SK-N-SH (cell line): ENCODE results near the gene C3. TPM values are rescaled to one million over a fixed set of nuclear protein-coding genes. Genes with fewer than 3 reads are reported as not detected.

Experiments
- CTCF ChIA-PET: fragments of 300-600, 350-600 bp; formaldehyde crosslinking; extraction: SDS; loops from one replicate; lab custom pipeline; 2021; lab: Yijun Ruan, JAX
- POLR2A ChIA-PET: fragments of 350-600 bp; sonication (Branson Sonifier 250); formaldehyde crosslinking; extraction: SDS; loops from one replicate; lab custom pipeline; 2020; ENCODE audit warnings: antibody characterized with exemption, inconsistent platforms; lab: Yijun Ruan, JAX
- DNase-seq: peaks from one replicate; pipeline ENCODE4 v3.0.0; 2012
- H2AFZ ChIP-seq: fragments of 200-600 bp; sonication (generic); 2 replicates; pipeline ENCODE4 v1.8.1; 2016; ENCODE audit warnings: antibody characterized with exemption, mild to moderate bottlenecking, low read depth
- H3F3A ChIP-seq: fragments of 200-600 bp; sonication (generic); replicated peaks from 2 replicates; pipeline ENCODE3; 2016; ENCODE audit warnings: antibody characterized with exemption, mild to moderate bottlenecking; ENCODE audit not compliant: insufficient read depth
- H3K27ac ChIP-seq, 2 experiments: fragments of 200-500 bp in 1 of 2; fragments of 200-600 bp in 1 of 2; sonication (Bioruptor generic) in 1 of 2; sonication (generic), shearing (Covaris generic) in 1 of 2; 2 replicates each; pipeline versions ENCODE4 v1.5.1 to v1.6.1; 2014 to 2016; ENCODE audit warnings: low read depth in 2 of 2, inconsistent platforms in 1 of 2, low read length in 1 of 2, mild to moderate bottlenecking in 1 of 2, mixed read lengths in 1 of 2
- H3K27me3 ChIP-seq: fragments of 200-600 bp; sonication (generic), shearing (Covaris generic); 2 replicates; pipeline ENCODE4 v1.6.1; 2016; ENCODE audit warnings: mixed run types; ENCODE audit not compliant: insufficient read depth
- H3K36me3 ChIP-seq, 2 experiments: fragments of 200-500 bp in 1 of 2; fragments of 200-600 bp in 1 of 2; sonication (Bioruptor generic) in 1 of 2; sonication (generic) in 1 of 2; replicated peaks in 1 of 2; 2 replicates each; pipeline versions ENCODE3 to v1.5.1; 2014 to 2016; ENCODE audit warnings: low read length in 1 of 2, mild to moderate bottlenecking in 1 of 2; ENCODE audit not compliant: insufficient read depth in 2 of 2, control insufficient read depth in 1 of 2
- H3K4me1 ChIP-seq, 2 experiments: fragments of 200-500 bp in 1 of 2; fragments of 200-600 bp in 1 of 2; sonication (Bioruptor generic) in 1 of 2; sonication (generic), shearing (Covaris generic) in 1 of 2; 2 replicates each; pipeline versions ENCODE4 v1.5.1 to v1.6.1; 2014 to 2016; ENCODE audit warnings: low read depth in 1 of 2, low read length in 1 of 2, mixed run types in 1 of 2; ENCODE audit not compliant: insufficient read depth in 2 of 2, control insufficient read depth in 1 of 2
- H3K4me2 ChIP-seq: fragments of 200-600 bp; sonication (generic), shearing (Covaris generic); 2 replicates; pipeline ENCODE4 v1.6.1; 2017; ENCODE audit warnings: mixed run types
- H3K4me3 ChIP-seq, 2 experiments: fragments of 200-500 bp in 1 of 2; fragments of 200-600 bp in 1 of 2; sonication (Bioruptor generic) in 1 of 2; sonication (generic), shearing (Covaris generic) in 1 of 2; 2 replicates each; pipeline versions ENCODE4 v1.5.1 to v1.8.1; 2014 to 2016; ENCODE audit warnings: low read depth in 2 of 2, inconsistent platforms in 1 of 2, low read length in 1 of 2, mild to moderate bottlenecking in 1 of 2, mixed read lengths in 1 of 2, moderate library complexity in 1 of 2
- H3K79me2 ChIP-seq: fragments of 200-600 bp; sonication (generic); 2 replicates; pipeline ENCODE4 v1.8.1; 2017; ENCODE audit warnings: mild to moderate bottlenecking; ENCODE audit not compliant: insufficient read depth
- H3K9ac ChIP-seq: fragments of 200-600 bp; sonication (generic); 2 replicates; pipeline ENCODE4 v1.6.1; 2017; ENCODE audit warnings: mixed run types
- H3K9me2 ChIP-seq: fragments of 200-600 bp; sonication (generic); 2 replicates; pipeline ENCODE4 v1.6.1; 2017; ENCODE audit warnings: mixed run types
- H3K9me3 ChIP-seq: fragments of 200-600 bp; sonication (generic); 2 replicates; pipeline ENCODE4 v1.6.1; 2017; ENCODE audit warnings: mixed run types, mild to moderate bottlenecking, moderate library complexity
- H4K20me1 ChIP-seq: fragments of 200-600 bp; sonication (generic); 2 replicates; pipeline ENCODE4 v1.6.1; 2017; ENCODE audit warnings: mild to moderate bottlenecking, mixed run types; ENCODE audit not compliant: insufficient read depth
- CHD2 ChIP-seq: fragments of 150-350 bp; IDR thresholded peaks from 2 replicates; pipeline ENCODE4 v1.6.1; 2018; ENCODE audit warnings: low read length; ENCODE audit not compliant: partially characterized antibody
- EP300 ChIP-seq, 2 experiments: IDR thresholded peaks; 2 replicates each; pipeline versions ENCODE4 v1.4.0 to v1.6.1; 2012; ENCODE audit warnings: borderline replicate concordance in 1 of 2, low read depth in 1 of 2, low read length in 1 of 2
- EZH2phosphoT487 ChIP-seq: fragments of 200-600 bp; sonication (generic); IDR thresholded peaks from 2 replicates; pipeline ENCODE4 v1.6.1; 2017; ENCODE audit warnings: low read depth, mixed run types, mild to moderate bottlenecking, antibody characterized with exemption, moderate library complexity, borderline replicate concordance
- FOXJ3 ChIP-seq: sonication (generic); formaldehyde crosslinking; IDR thresholded peaks from 2 replicates; pipeline ENCODE4 v1.5.1; 2020; ENCODE audit warnings: mild to moderate bottlenecking, missing genetic modification reagents
- FOXM1 ChIP-seq: IDR thresholded peaks from 2 replicates; pipeline ENCODE4 v1.4.0; 2012; ENCODE audit warnings: low read depth, mild to moderate bottlenecking
- GABPA ChIP-seq: IDR thresholded peaks from 2 replicates; pipeline ENCODE4 v1.4.0; 2012; ENCODE audit warnings: low read depth, mild to moderate bottlenecking
- NRF1 ChIP-seq: IDR thresholded peaks from 2 replicates; pipeline ENCODE4 v1.6.1; 2012; ENCODE audit warnings: low read depth, mild to moderate bottlenecking, low read length
- PBX3 ChIP-seq: IDR thresholded peaks from 2 replicates; pipeline ENCODE4; 2012
- POLR2AphosphoS5 ChIP-seq: IDR thresholded peaks from 2 replicates; pipeline ENCODE4 v1.6.1; 2012; ENCODE audit warnings: low read depth, low read length
- RCOR1 ChIP-seq: fragments of 150-350 bp; IDR thresholded peaks from 2 replicates; pipeline ENCODE4 v1.6.1; 2017; ENCODE audit warnings: antibody characterized with exemption, low read length
- SIN3A ChIP-seq: IDR thresholded peaks from 2 replicates; pipeline ENCODE4 v1.6.1; 2012; ENCODE audit warnings: low read depth, mild to moderate bottlenecking, low read length, moderate library complexity, borderline replicate concordance
- SMC3 ChIP-seq: IDR thresholded peaks from 2 replicates; pipeline ENCODE4 v1.6.1; 2012; ENCODE audit warnings: low read depth, low read length, improper control_type of control experiment
- TAF1 ChIP-seq: IDR thresholded peaks from 2 replicates; pipeline ENCODE4 v1.6.1; 2012; ENCODE audit warnings: low read depth, mild to moderate bottlenecking, low read length, moderate library complexity, borderline replicate concordance
- TEAD4 ChIP-seq: IDR thresholded peaks from 2 replicates; pipeline ENCODE4 v1.4.0; 2012; ENCODE audit warnings: mild to moderate bottlenecking, borderline replicate concordance; ENCODE audit not compliant: insufficient read depth
- USF1 ChIP-seq: IDR thresholded peaks from 2 replicates; pipeline ENCODE4 v1.4.0; 2012; ENCODE audit warnings: low read depth, borderline replicate concordance
- YY1 ChIP-seq: IDR thresholded peaks from 2 replicates; pipeline ENCODE4 v1.4.0; 2012; ENCODE audit warnings: low read depth, mild to moderate bottlenecking
- WGBS: methylation state at CpG from one replicate; pipeline ENCODE4 v1.1.6; 2017; ENCODE audit warnings: low lambda C conversion rate; 5-methylcytosine and 5-hydroxymethylcytosine counted together
- polyA plus RNA-seq, 3 experiments: library from polyadenylated mRNA; depleted of rRNA; stranded (reverse); fragments of >200 nt; gene quantifications; 2 replicates each; pipeline ENCODE4 v1.2.3, GENCODE V29; 2012
- TF ChIP-seq, protein P1 (sequence below): IDR thresholded peaks from 2 replicates; pipeline ENCODE4 v1.4.0; 2012; ENCODE audit warnings: low read depth, borderline replicate concordance

The C3 gene
- polyA plus RNA-seq, 1 of the 3 experiments (the other 2 are of a cell fraction): 0.67 TPM

DNA sequence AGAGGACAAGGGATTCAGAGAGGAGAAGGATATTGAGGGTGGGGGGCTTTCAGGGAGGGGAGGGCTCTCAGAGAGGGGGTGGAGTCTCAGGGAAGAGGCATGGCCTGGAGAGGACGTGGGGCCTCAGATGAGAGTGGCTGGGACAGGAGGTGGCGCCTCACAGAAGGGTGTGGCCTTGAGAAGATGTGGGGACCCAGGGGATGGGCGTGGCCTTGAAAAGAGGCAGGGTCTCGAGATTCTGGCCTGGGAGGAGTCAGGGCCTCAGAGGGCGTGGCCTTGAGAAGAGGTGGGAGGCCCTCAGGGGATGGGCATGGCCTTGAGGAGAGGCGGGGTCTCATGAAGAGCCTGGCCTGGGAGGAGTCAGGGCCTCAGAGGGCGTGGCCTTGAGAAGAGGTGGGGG lies 26.8 kb downstream of the C3 start:
- no peak overlapping the region for H3K9ac ChIP-seq
- no peaks in the 10 kb centered on the region for H4K20me1 ChIP-seq
- ChIA-PET POLR2A (no interaction called here), CTCF (no interaction called here)
- no peak overlapping the region for H2AFZ ChIP-seq
- DNase-seq: no peak
- no peaks in the 10 kb centered on the region for H3K79me2 ChIP-seq
- H3K4me2 ChIP-seq: no peak overlapping the region
- WGBS: 32% methylated on average over 6 of the region's 7 CpGs
- no peaks in the 10 kb centered on the region for H3K9me3 ChIP-seq
- H3K36me3 ChIP-seq: no peaks in the 10 kb centered on the region
- H3K27ac ChIP-seq: no peak overlapping the region
- H3F3A ChIP-seq: no peaks in the 10 kb centered on the region
- H3K4me1 ChIP-seq: no peaks in the 10 kb centered on the region
- no peaks in the 10 kb centered on the region for H3K9me2 ChIP-seq
- TF ChIP-seq EZH2phosphoT487 (no peak), FOXJ3 (CRISPR knock-in tag) (no peak), YY1 (no peak), TAF1 (no peak), GABPA (no peak), FOXM1 (no peak), PBX3 (no peak), NRF1 (no peak), EP300 (IDR thresholded peaks at IDR 0.05; ENCODE audit: borderline replicate concordance in 1 of 2, low read depth in 1 of 2, low read length in 1 of 2) (no peak), SIN3A (no peak), CHD2 (no peak), POLR2AphosphoS5 (no peak), SMC3 (no peak), USF1 (no peak), RCOR1 (no peak), TEAD4 (no peak)
- TF ChIP-seq, protein P1, sequence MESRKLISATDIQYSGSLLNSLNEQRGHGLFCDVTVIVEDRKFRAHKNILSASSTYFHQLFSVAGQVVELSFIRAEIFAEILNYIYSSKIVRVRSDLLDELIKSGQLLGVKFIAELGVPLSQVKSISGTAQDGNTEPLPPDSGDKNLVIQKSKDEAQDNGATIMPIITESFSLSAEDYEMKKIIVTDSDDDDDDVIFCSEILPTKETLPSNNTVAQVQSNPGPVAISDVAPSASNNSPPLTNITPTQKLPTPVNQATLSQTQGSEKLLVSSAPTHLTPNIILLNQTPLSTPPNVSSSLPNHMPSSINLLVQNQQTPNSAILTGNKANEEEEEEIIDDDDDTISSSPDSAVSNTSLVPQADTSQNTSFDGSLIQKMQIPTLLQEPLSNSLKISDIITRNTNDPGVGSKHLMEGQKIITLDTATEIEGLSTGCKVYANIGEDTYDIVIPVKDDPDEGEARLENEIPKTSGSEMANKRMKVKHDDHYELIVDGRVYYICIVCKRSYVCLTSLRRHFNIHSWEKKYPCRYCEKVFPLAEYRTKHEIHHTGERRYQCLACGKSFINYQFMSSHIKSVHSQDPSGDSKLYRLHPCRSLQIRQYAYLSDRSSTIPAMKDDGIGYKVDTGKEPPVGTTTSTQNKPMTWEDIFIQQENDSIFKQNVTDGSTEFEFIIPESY: no peak
- no peak overlapping the region for H3K4me3 ChIP-seq
- H3K27me3 ChIP-seq: peaks cover 10% of the 10 kb centered on the region; the same call in 1 of the 2 replicates
